PC-9 (cell line): ENCODE data around the gene ZNFX1. TPM values are rescaled to one million over a fixed set of nuclear protein-coding genes. Genes with fewer than 3 reads are reported as not detected.
A peak's percentile ranks its signal among the peaks of the same experiment; 100 is the strongest.

Experiments used
- BruUV-seq: library from RNA; stranded (reverse); fragments of 400-500 nt; replicated peaks from 2 replicates; lab custom pipeline; 2021; lab: Mats Ljungman, UMichigan
- CTCF ChIA-PET: fragments of 300-600 bp; sonication (Branson Sonifier 250); formaldehyde crosslinking; loops from one replicate; lab custom pipeline; 2022; ENCODE audit warnings: antibody characterized with exemption; lab: Charles Lee
- POLR2A ChIA-PET: fragments of 300-600 bp; sonication (Branson Sonifier 250); formaldehyde crosslinking; loops from one replicate; lab custom pipeline; 2022; ENCODE audit warnings: antibody characterized with exemption; ENCODE audit not compliant: unreplicated experiment; lab: Charles Lee
- DNase-seq, 2 experiments: peaks; one replicate each; pipeline versions ENCODE4 v3.0.0 to v3.0.0-alpha.2; 2015 to 2022; ENCODE audit warnings: mixed read lengths in 1 of 2
- H2AFZ ChIP-seq: fragments of 200-600 bp; sonication (generic); 2 replicates; pipeline ENCODE4 v1.8.1; 2017; ENCODE audit warnings: antibody characterized with exemption
- H3F3A ChIP-seq: fragments of 200-600 bp; sonication (generic); 2 replicates; pipeline ENCODE4 v1.8.1; 2017; ENCODE audit warnings: antibody characterized with exemption, mild to moderate bottlenecking, low read depth; ENCODE audit not compliant: insufficient read depth
- H3K27ac ChIP-seq: fragments of 200-600 bp; sonication (generic); 2 replicates; pipeline ENCODE4 v1.6.1; 2016; ENCODE audit warnings: mixed run types
- H3K27me3 ChIP-seq: fragments of 200-600 bp; sonication (generic); 2 replicates; pipeline ENCODE4 v1.6.1; 2016; ENCODE audit warnings: low read depth, mixed run types; ENCODE audit not compliant: insufficient read depth
- H3K36me3 ChIP-seq: fragments of 200-600 bp; sonication (generic); 2 replicates; pipeline ENCODE4 v1.6.1; 2016; ENCODE audit warnings: low read depth, mixed run types
- H3K4me1 ChIP-seq: fragments of 200-600 bp; sonication (generic); replicated peaks from 2 replicates; pipeline ENCODE4 v1.6.1; 2016; ENCODE audit warnings: mixed run types; ENCODE audit not compliant: insufficient read depth
- H3K4me2 ChIP-seq: fragments of 200-600 bp; sonication (generic); 2 replicates; pipeline ENCODE4 v1.6.1; 2017; ENCODE audit warnings: mixed run types
- H3K4me3 ChIP-seq: fragments of 200-600 bp; sonication (generic); 2 replicates; pipeline ENCODE4 v1.6.1; 2016; ENCODE audit warnings: mixed run types
- H3K79me2 ChIP-seq: fragments of 200-600 bp; sonication (generic); 2 replicates; pipeline ENCODE4 v1.6.1; 2017; ENCODE audit warnings: low read depth, mixed run types
- H3K9me2 ChIP-seq: fragments of 200-600 bp; sonication (generic); 2 replicates; pipeline ENCODE4 v1.8.1; 2017; ENCODE audit warnings: mild to moderate bottlenecking; ENCODE audit not compliant: insufficient read depth
- H3K9me3 ChIP-seq: fragments of 200-600 bp; sonication (generic); 2 replicates; pipeline ENCODE4 v1.8.1; 2016; ENCODE audit warnings: low read depth; ENCODE audit not compliant: insufficient read depth
- H4K20me1 ChIP-seq: fragments of 200-600 bp; sonication (generic); 2 replicates; pipeline ENCODE4 v1.8.1; 2017; ENCODE audit not compliant: insufficient read depth
- CTCF ChIP-seq: fragments of 200-600 bp; sonication (generic); conservative IDR thresholded peaks from 2 replicates; pipeline ENCODE4 v1.6.1; 2017; ENCODE audit warnings: mixed run types, antibody characterized with exemption, mild to moderate bottlenecking, moderate library complexity
- EZH2 ChIP-seq: fragments of 200-600 bp; sonication (generic); IDR thresholded peaks from 2 replicates; pipeline ENCODE4 v1.8.0; 2017; ENCODE audit warnings: antibody characterized with exemption, low read depth
- intact Hi-C: fragments of 100-400 bp; cut with micrococcal nuclease; formaldehyde crosslinking; loops from one replicate; pipeline ENCODE4 v1.10.0; 2022; ENCODE audit not compliant: unreplicated experiment
- total RNA-seq: library from RNA; stranded (reverse); gene quantifications from 2 replicates; pipeline ENCODE4 v1.2.3, GENCODE V29; 2021

Gene ZNFX1
- total RNA-seq, 1 experiment from 2014 or later: 29.7 TPM

- no peak overlapping the region for H3K4me3 ChIP-seq
- H3K27me3 ChIP-seq: no peaks in the 10 kb centered on the region
- no TSS peak for BruUV-seq
- peaks cover 78% of the 10 kb centered on the region for H4K20me1 ChIP-seq
- peaks cover 8% of the 10 kb centered on the region; the same call in 1 of the 2 replicates for H3F3A ChIP-seq
- ChIA-PET POLR2A (no interaction called here), CTCF (no interaction called here)
- H3K27ac ChIP-seq: no peak overlapping the region
- no peaks in the 10 kb centered on the region for H3K9me3 ChIP-seq
- H3K36me3 ChIP-seq: peaks cover 74% of the 10 kb centered on the region
- DNase-seq: no peak
- H3K4me1 ChIP-seq: peaks cover 26% of the 10 kb centered on the region
- H3K79me2 ChIP-seq: peaks cover 90% of the 10 kb centered on the region
- intact Hi-C loops: no loop called here
- peak overlapping the region; percentile 3; the same call in 1 of the 2 replicates for H3K4me2 ChIP-seq
- no peak overlapping the region for H2AFZ ChIP-seq
- TF ChIP-seq CTCF (no peak), EZH2 (no peak)
- H3K9me2 ChIP-seq: no peaks in the 10 kb centered on the region
These were observed 7.7 kb downstream of the ZNFX1 start for GRCh38 chr20:49270177-49270576.

- Histone ChIP-seq H3K9me3 (no peaks in the 10 kb centered on the region), H3F3A (peaks cover 8% of the 10 kb centered on the region; the same call in 1 of the 2 replicates), H3K9me2 (no peaks in the 10 kb centered on the region), H3K4me2 (peak overlapping the region; percentile 48), H3K27me3 (no peaks in the 10 kb centered on the region), H3K4me3 (peak overlapping the region; percentile 1; the same call in 1 of the 2 replicates), H2AFZ (no peak overlapping the region), H3K4me1 (peaks cover 25% of the 10 kb centered on the region), H3K27ac (no peak overlapping the region), H3K79me2 (peaks cover 79% of the 10 kb centered on the region), H3K36me3 (peaks cover 74% of the 10 kb centered on the region), H4K20me1 (peaks cover 81% of the 10 kb centered on the region)
- POLR2A ChIA-PET: no interaction called here
- no TSS peak for BruUV-seq
- no peak for DNase-seq
- intact Hi-C loops: no loop called here
- no peak for TF ChIP-seq EZH2
- TF ChIP-seq CTCF: no peak
- CTCF ChIA-PET: interaction anchor here (0.6 to 1.5 kb wide), 2 partner anchors 52 to 53 kb away, joined by 3 to 10 read pairs; no protein-coding TSS in a partner anchor
These were observed 9.1 kb downstream of the ZNFX1 start for GRCh38 chr20:49268600-49269365.

GRCh38 chr20:49267327-49267726 lies 10.5 kb downstream of the ZNFX1 start:
- peaks cover 25% of the 10 kb centered on the region for H3K4me1 ChIP-seq
- peaks cover 70% of the 10 kb centered on the region for H3K79me2 ChIP-seq
- TF ChIP-seq EZH2 (no peak), CTCF (no peak)
- peaks cover 73% of the 10 kb centered on the region for H4K20me1 ChIP-seq
- no peak for DNase-seq
- H3K9me2 ChIP-seq: no peaks in the 10 kb centered on the region
- H3K27ac ChIP-seq: no peak overlapping the region
- H3K36me3 ChIP-seq: peaks cover 74% of the 10 kb centered on the region
- H2AFZ ChIP-seq: no peak overlapping the region
- ChIA-PET CTCF (interaction anchor here (0.7 kb wide), 1 partner anchor 54 kb away, joined by 4 read pairs; no protein-coding TSS in a partner anchor), POLR2A (interaction anchor here (0.7 kb wide), 1 partner anchor 138 kb away, joined by 11 read pairs; no protein-coding TSS in a partner anchor)
- peaks cover 15% of the 10 kb centered on the region for H3F3A ChIP-seq
- H3K27me3 ChIP-seq: no peaks in the 10 kb centered on the region
- no peak overlapping the region for H3K4me3 ChIP-seq
- H3K9me3 ChIP-seq: no peaks in the 10 kb centered on the region
- H3K4me2 ChIP-seq: no peak overlapping the region
- intact Hi-C loops: no loop called here
- BruUV-seq: no TSS peak
